Daoy (cell line): Measurements from ENCODE around the gene SYTL1. TPM values are rescaled to one million over a fixed set of nuclear protein-coding genes. Genes with fewer than 3 reads are reported as not detected.

Experiments
- DNase-seq: peaks from one replicate; pipeline ENCODE4 v3.0.0-alpha.2; 2015; ENCODE audit warnings: low read depth
- total RNA-seq: library from RNA; depleted of rRNA; stranded (reverse); fragments of >200 nt; shearing (Covaris generic); gene quantifications from 2 replicates; pipeline ENCODE4 v1.2.3, GENCODE V29; 2014; rRNA removed

SYTL1 gene, protein sequence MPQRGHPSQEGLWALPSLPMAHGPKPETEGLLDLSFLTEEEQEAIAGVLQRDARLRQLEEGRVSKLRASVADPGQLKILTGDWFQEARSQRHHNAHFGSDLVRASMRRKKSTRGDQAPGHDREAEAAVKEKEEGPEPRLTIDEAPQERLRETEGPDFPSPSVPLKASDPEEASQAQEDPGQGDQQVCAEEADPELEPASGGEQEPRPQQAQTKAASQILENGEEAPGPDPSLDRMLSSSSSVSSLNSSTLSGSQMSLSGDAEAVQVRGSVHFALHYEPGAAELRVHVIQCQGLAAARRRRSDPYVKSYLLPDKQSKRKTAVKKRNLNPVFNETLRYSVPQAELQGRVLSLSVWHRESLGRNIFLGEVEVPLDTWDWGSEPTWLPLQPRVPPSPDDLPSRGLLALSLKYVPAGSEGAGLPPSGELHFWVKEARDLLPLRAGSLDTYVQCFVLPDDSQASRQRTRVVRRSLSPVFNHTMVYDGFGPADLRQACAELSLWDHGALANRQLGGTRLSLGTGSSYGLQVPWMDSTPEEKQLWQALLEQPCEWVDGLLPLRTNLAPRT
- total RNA-seq, result 1.2 and 2.1 TPM in 2 replicates

DNA sequence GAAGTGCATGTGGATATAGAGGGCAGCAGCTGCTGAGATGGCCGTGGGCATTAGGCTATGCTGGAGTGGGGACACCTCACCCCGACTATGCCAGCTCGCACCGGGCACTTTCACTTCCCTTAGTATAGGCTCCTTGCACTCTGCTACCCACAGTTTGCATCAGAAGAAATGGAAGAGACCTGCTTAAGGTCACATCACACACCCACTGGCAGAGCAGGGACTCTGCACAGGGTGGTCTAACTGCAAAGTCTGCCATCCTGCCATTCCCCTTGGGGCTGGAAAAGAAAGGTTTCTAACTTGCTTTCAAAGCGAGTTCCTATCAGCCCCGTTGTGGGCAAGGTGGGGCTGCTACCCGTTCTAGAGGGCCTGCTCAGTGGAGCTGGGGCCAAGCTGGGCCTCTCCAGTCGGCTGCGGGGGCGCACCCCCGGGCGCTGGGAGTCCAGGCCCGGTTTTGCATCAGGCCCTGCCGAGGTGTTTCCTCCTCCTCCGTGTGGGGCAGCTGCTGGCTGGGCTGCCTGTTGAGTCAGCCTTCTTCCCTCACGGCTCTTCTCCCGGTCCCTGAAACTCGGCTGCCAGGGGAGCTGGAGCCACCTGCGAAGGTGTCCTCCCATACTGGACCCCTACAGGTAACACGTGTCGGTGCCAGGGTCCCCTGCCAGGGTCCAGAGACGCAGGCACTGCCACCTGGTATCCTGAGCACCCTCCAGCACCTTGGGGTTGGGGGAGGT, at the start of gene SYTL1:
SYTL1 (plus strand) TSS at position 498 of the 728 bp plus-strand sequence. CDS start 3,313 bp downstream, outside the sequence.
- DNase-seq, result peak; percentile 91

- peak; percentile 44 for DNase-seq
Measured at GRCh38 chr1:27292106-27292505, 49.7 kb upstream of the SYTL1 start.

GRCh38 chr1:27293915-27294314, 47.9 kb upstream of the SYTL1 start:
- DNase-seq, result no peak

DNA sequence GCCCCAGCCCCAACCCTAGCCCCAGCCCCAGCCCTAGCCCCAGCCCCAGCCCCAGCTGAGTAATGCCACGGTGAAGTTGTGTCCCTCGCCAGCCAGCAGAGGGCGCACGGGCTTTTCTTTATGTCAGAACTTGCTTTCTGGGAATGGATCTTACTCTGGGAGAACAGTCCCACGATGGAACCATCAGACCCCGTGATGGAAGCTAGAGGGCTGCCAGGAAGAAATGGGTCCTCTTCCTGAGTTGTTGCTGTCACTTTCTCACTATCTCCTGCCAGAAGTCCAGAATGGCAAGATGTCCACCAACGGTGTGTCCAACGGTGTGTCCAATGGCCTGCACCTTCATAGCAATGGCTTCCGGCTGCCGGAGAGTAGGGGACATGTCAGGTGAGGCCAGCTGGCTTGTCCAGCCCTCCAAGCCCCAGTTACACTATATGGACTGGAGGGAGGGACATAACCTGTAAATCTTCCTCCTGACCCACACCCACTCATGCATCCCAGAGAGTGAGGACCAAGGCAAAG, 45.0 kb upstream of the SYTL1 start:
- peak; percentile 55 for DNase-seq

GRCh38 chr1:27297903-27298302, 43.9 kb upstream of the SYTL1 start:
- DNase-seq, result no peak

- no peak for DNase-seq
Measured at GRCh38 chr1:27298632-27299384, 43.0 kb upstream of the SYTL1 start.

DNA sequence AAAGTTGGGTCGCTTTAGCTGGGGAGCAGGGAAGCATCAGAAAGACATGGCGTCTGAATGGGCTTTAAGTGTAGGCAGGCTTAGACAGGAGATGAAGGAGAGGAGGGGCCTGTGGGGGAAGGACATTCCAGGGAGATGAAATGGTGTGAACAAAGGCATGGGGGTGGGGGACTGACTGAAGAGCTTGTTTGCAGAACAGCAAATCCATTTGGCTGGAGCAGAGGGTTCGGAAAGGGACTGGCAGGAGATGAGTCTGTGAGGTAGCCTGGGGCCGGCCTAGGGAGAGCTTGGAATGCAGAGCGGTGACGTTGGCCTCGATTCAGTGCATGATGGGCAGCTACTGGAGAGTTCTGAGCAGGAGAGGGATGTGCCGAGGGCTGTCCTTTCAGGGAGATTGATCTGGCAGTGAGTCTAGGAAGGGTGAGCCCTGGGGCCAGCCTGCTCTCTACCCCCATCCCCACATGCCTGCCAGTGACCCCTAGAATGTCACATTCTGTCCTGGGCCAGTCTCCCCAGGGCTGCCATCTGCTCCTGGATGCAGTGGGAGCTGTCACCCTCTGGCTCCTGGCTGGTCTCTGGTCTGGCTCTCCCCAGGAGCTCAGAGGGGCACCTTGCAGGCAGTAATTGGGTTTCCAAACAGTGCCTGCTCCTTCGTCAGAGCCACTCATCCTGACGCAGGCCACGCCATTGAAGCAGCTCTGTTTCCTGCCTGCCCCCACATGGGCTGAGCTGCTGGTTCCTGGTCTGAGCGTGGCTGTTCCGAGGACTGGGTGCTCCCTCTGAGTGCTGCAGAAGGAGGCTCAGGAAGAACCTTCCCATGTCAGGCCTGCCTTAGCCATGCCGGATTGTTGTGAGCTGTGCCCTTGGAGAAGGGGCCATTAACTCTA, 42.2 kb upstream of the SYTL1 start:
- peak; percentile 92 for DNase-seq

DNA sequence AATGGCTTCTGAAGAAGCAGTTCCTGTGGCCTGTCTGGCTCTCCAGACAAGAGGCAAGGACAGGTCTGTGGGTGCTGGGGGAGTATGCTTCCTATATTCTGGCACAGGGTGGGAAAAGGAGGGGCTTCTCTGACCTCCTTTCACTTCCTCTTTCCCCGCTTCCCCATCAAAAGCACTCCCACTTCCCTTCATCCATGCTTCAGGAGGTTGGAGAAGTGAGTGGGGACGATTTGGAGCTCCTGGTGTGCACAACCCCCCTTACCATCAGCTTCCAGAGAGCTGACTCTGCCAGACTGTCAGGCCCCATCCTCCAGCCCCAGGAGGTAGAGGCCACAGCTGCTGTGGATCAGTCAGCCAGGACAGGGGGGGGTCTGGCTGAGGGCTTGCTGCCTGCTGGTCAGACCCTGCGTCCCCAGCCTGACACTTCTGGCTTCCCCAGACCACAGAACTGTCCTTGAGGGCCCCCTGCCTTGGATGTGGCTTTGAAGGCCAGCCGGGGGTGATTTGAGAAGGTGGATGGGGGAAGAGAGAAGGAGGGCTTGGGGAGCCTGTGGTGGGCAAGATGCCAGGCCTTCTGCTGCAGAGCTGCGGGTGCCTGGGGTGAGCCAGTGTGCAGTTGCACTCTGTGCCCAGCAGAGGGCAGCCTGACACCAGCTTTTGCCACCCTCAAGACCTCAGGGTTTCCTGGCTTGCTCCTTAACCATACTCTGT, 41.3 kb upstream of the SYTL1 start:
- peak; percentile 90 for DNase-seq

DNA sequence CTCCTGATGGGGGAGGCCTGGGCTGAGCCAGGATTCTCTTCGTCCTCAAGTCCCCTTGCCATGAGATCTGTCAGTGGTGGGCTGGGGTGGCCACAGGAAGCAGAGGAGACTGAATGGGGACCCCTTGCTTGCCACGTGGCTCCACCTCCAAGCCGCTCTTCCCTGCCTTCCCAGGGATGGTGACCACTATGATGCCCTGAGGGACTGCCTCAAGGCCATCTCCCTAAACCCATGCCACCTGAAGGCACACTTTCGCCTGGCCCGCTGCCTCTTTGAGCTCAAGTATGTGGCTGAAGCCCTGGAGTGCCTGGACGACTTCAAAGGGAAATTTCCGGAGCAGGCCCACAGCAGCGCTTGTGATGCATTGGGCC, 40.8 kb upstream of the SYTL1 start:
- DNase-seq, result no peak

DNA sequence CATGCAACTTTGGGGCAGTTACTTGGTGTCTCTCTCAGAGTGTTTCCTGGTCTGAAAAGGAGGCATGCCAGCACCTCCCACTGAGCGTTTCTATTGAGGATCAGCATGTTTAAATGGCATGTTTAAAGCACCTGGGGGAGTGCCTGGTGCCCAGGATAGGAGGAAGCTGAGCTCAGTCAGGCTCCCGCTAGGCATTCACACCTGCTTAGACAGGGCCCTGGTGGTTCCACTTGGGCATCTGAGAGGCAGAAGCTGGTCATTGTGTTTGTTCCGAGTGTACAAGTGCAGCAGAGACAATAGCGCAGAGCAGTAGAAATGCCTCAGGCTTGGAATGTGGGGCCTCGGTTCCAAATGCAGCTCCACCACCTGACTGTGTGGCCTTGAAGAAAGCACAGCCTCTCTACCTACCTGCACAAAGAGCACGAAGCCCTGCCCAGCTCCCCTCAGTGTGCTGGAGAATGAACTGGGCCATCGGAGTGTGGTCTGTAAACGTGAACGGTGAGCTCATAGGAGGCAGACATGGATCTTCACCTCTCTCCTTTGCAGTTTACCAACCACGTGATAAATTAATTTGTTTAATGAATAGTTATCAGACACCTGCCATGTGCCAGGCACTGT, 40.1 kb upstream of the SYTL1 start:
- no peak for DNase-seq

DNA sequence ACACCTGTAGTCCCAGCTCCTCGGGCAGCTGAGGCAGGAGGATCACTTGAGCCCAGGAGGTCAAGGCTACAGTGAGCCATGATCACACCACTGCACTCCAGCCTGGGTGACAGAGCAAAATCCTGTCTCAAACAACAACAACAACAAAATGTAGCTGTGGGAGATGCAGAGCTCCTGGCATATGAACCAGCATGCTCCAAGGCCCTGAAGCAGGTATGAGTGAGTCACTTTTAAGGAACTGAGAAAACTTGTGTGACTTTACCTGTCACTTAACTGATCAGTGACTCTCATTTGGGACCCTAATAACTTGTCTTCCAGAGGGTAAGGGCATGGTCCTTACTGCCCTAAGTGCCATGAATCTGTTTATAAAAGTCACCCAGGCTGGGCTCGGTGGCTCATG, 39.2 kb upstream of the SYTL1 start:
- no peak for DNase-seq

DNA sequence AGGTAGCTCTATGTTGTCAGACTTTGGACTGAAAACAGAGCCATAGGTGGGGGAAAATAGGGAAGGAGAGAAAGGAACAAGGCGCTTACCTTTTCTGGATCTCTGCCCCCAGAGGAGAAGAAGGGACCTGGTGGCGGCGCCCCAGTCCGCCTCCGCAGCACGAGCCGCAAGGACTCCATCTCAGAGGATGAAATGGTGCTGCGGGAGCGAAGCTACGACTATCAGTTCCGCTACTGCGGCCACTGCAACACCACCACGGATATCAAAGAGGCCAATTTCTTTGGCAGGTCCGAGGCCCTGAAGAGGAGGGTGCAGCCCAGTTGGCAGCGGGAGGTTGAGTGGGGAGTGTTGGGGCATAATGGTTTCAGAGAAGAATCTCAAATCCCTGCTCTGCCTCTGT, 38.3 kb upstream of the SYTL1 start:
- no peak for DNase-seq

DNA sequence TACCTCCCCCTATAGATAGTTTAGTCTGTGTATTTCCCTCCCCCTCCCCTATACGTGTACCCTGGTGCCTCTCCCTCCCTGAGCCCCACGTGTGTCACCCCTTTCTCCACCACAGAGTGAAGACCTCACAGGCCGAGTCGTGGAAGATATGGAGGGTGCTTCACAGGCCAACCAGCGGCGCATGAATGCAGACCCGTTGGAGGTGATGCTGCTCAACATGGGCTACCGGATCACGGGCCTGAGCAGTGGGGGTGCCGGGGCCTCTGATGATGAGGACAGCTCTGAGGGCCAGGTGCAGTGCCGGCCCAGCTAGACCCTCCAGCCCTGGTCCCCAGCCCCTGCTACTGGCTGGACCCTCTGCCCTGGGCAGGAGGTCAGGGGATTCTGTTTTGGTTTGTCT, 35.8 kb upstream of the SYTL1 start:
- no peak for DNase-seq

DNA sequence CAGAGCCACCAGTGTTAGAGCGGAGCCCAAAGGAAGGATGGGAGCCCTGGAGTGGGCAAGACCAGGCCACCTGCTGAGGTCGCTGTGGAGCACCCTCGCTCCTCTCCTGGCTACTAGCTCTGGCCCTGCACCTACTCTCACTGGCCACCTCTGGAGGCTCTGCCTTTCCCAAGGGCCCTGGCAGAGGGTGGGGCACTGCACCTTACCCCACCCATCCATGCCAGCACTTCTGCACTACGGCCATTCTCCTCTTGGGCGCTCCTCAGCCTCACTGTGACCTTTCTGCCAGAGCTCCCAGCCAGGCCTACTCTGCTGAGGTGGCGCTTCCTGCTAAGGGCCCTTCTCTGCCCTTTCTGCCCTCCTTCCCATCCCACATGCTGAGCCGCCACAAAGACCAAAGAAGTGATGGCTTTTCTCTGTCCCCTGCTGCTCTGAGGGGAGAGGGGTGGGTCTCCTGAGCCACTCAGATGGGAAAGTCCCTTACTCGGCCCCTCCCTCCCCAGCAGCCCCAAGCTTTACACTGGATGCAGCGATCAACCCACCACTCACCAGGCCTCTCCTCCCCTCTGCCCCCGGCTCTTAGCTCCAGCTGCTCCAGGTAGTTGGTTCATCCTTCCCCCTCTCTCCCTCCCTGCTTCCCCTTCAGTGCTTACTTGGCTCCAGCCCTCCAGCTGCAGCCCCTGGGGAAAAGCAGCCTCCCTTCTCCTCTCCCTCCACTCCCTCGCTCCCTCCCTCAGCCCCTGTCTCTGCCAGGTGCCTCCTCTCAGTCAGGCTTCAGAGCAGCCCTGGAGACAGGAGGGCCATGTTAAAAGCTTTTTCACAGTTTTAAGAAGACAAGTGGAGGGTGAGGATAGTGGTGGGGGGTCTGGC, 34.7 kb upstream of the SYTL1 start:
- peak; percentile 30 for DNase-seq

GRCh38 chr1:27307874-27308598, 33.8 kb upstream of the SYTL1 start:
- DNase-seq, result no peak

DNA sequence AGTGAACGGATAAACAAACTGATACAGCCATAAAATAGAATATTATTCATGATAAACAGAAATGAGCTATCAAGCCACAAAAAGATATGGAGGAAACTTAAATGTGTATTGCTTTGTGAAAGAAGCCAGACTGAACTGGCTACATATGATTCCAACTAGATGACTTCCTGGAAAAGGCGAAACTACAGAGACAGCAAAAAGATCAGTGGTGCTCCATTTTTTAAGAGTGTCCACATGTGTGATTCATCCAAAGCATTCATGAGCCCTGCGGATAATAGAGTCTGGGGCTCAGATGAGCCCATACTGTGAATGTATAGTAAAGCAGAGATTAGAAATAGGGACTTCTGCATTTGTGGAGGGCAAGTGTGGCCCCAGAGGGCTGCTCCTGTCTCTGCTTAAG, 27.7 kb upstream of the SYTL1 start:
- DNase-seq, result no peak

DNA sequence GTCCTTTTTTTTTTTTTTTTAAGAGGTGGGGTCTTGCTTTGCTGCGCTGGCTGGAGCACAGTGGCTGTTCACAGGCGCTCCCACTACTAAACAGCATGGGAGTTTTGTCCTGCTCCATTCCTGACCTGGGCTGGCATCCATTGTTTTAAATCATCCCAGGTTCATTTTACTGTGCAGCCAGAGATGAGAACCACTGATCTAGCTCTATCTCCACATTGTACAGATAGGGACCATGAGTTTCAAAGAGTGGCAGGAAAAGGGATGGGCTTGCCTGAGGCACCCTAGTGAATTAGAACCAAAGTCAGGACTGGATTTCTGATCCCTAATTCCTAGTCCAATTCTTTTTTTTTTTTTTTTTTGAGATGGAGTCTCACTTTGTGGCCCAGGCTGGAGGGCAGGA, 27.1 kb upstream of the SYTL1 start:
- no peak for DNase-seq

- no peak for DNase-seq
Measured at GRCh38 chr1:27316860-27317259, 25.0 kb upstream of the SYTL1 start.
